ENCODE measurements around the gene PTPN4. TPM values are rescaled to one million over a fixed set of nuclear protein-coding genes. Genes with fewer than 3 reads are reported as not detected.

The PTPN4 gene
- total and polyA plus RNA-seq, 2 of the 13 experiments (the other 11 are each of a cell fraction or from before 2014, with no cell fraction given): 20.3 to 34.6 TPM

GRCh38 chr2:119721904-119722303 lies 37.8 kb upstream of the PTPN4 start (continued):
- TF ChIP-seq ZNF576 (CRISPR knock-in tag; IDR thresholded peaks at IDR 0.05) (no peak), KAT2B (IDR thresholded peaks at IDR 0.05; ENCODE audit: borderline replicate concordance, low read depth, low read length) (no peak), GMEB2 (CRISPR knock-in tag; IDR thresholded peaks at IDR 0.05; ENCODE audit: low read depth) (no peak), CTCF (CRISPR knock-in tag; IDR thresholded peaks at IDR 0.05) (no peak), ZNF672 (CRISPR knock-in tag; IDR thresholded peaks at IDR 0.05) (no peak), SRSF4 (IDR thresholded peaks at IDR 0.05; ENCODE audit: low read depth, low read length, poor library complexity, severe bottlenecking) (no peak), ZNF850 (CRISPR knock-in tag; conservative IDR thresholded peaks at IDR 0.05) (no peak), RXRB (CRISPR knock-in tag; IDR thresholded peaks at IDR 0.05; ENCODE audit: borderline replicate concordance) (peak; percentile 93), ZNF687 (CRISPR knock-in tag; IDR thresholded peaks at IDR 0.05) (no peak), ZNF432 (CRISPR knock-in tag; IDR thresholded peaks at IDR 0.05; ENCODE audit: borderline replicate concordance) (no peak), ZNF747 (CRISPR knock-in tag; IDR thresholded peaks at IDR 0.05; ENCODE audit: borderline replicate concordance) (no peak), ZNF792 (CRISPR knock-in tag; IDR thresholded peaks at IDR 0.05) (no peak), ZBTB38 (CRISPR knock-in tag; IDR thresholded peaks at IDR 0.05) (no peak), RARA (CRISPR knock-in tag; IDR thresholded peaks at IDR 0.05) (peak; percentile 47), KMT2B (CRISPR knock-in tag; IDR thresholded peaks at IDR 0.05) (no peak), ZFAT (CRISPR knock-in tag; conservative IDR thresholded peaks at IDR 0.05) (no peak), ZMYM3 (CRISPR knock-in tag; IDR thresholded peaks at IDR 0.05) (0 out of 2 replicates have a peak, but pooled peaks have one; percentile 33), ZSCAN21 (CRISPR knock-in tag; IDR thresholded peaks at IDR 0.05; ENCODE audit: borderline replicate concordance) (no peak)

Measured in HepG2 (cell line).